Measurements from ENCODE around the gene PCSK4. TPM values are rescaled to one million over a fixed set of nuclear protein-coding genes. Genes with fewer than 3 reads are reported as not detected.
A peak's percentile ranks its signal among the peaks of the same experiment; 100 is the strongest.

The PCSK4 gene
- total and polyA plus RNA-seq, 2 donors from 2014 or later: 5.3 to 5.5 TPM

GRCh38 chr19:1505991-1506881 lies 16.1 kb upstream of the PCSK4 start:
- Histone ChIP-seq H3K9ac (ENCODE audit: low read length in 3 of 3) (no peak overlapping the region), H3K27me3 (ENCODE audit: control insufficient read depth, insufficient read depth, low read length) (peaks cover 19% of the 10 kb centered on the region), H3K36me3 (ENCODE audit: control insufficient read depth in 2 of 3, insufficient read depth in 3 of 3, low read length in 3 of 3) (no peaks in the 10 kb centered on the region), H3K27ac (ENCODE audit: low read depth in 2 of 2, low read length in 2 of 2) (no peak overlapping the region), H3K9me3 (ENCODE audit: control insufficient read depth in 2 of 3, insufficient read depth in 1 of 3, low read length in 3 of 3) (no peaks in the 10 kb centered on the region), H3K4me1 (ENCODE audit: control insufficient read depth in 2 of 3, insufficient read depth in 2 of 3, low read depth in 1 of 3, low read length in 3 of 3) (peaks cover 0 to 6% (median 0%) of the 10 kb centered on the region in 3 donors), H3K4me3 (ENCODE audit: low read length in 3 of 3) (no peak overlapping the region)
- TF ChIP-seq CTCF (IDR thresholded peaks at IDR 0.05; ENCODE audit: borderline replicate concordance, extremely low read depth, insufficient read depth): no peak
- DNase-seq (peak in 2 of 5 donors; percentile 74 to 81), FAIRE-seq (no peak)
- intact Hi-C loops (cut with DNase I): no loop called here

- no peaks in the 10 kb centered on the region for H3K36me3 ChIP-seq (ENCODE audit: control insufficient read depth in 2 of 3, insufficient read depth in 3 of 3, low read length in 3 of 3)
- intact Hi-C loops (cut with DNase I): no loop called here
- peaks cover 0 to 6% (median 0%) of the 10 kb centered on the region in 3 donors for H3K4me1 ChIP-seq (ENCODE audit: control insufficient read depth in 2 of 3, insufficient read depth in 2 of 3, low read depth in 1 of 3, low read length in 3 of 3)
- TF ChIP-seq CTCF (IDR thresholded peaks at IDR 0.05; ENCODE audit: borderline replicate concordance, extremely low read depth, insufficient read depth): no peak
- H3K9me3 ChIP-seq (ENCODE audit: control insufficient read depth in 2 of 3, insufficient read depth in 1 of 3, low read length in 3 of 3): no peaks in the 10 kb centered on the region
- H3K9ac ChIP-seq (ENCODE audit: low read length in 3 of 3): no peak overlapping the region
- H3K27ac ChIP-seq (ENCODE audit: low read depth in 2 of 2, low read length in 2 of 2): no peak overlapping the region
- H3K27me3 ChIP-seq (ENCODE audit: control insufficient read depth, insufficient read depth, low read length): peaks cover 17% of the 10 kb centered on the region
- no peak overlapping the region for H3K4me3 ChIP-seq (ENCODE audit: low read length in 3 of 3)
- no peak for DNase-seq
- no peak for FAIRE-seq
Observed at GRCh38 chr19:1505012-1505411, 14.9 kb upstream of the PCSK4 start.

GRCh38 chr19:1503925-1504773 lies 14.0 kb upstream of the PCSK4 start:
- peaks cover 0 to 6% (median 0%) of the 10 kb centered on the region in 3 donors for H3K4me1 ChIP-seq (ENCODE audit: control insufficient read depth in 2 of 3, insufficient read depth in 2 of 3, low read depth in 1 of 3, low read length in 3 of 3)
- intact Hi-C loops (cut with DNase I): no loop called here
- H3K27me3 ChIP-seq (ENCODE audit: control insufficient read depth, insufficient read depth, low read length): peaks cover 17% of the 10 kb centered on the region
- no peak for FAIRE-seq
- no peak overlapping the region for H3K9ac ChIP-seq (ENCODE audit: low read length in 3 of 3)
- H3K9me3 ChIP-seq (ENCODE audit: control insufficient read depth in 2 of 3, insufficient read depth in 1 of 3, low read length in 3 of 3): no peaks in the 10 kb centered on the region
- H3K4me3 ChIP-seq (ENCODE audit: low read length in 3 of 3): no peak overlapping the region
- no peak overlapping the region for H3K27ac ChIP-seq (ENCODE audit: low read depth in 2 of 2, low read length in 2 of 2)
- H3K36me3 ChIP-seq (ENCODE audit: control insufficient read depth in 2 of 3, insufficient read depth in 3 of 3, low read length in 3 of 3): no peaks in the 10 kb centered on the region
- no peak for TF ChIP-seq CTCF (IDR thresholded peaks at IDR 0.05; ENCODE audit: borderline replicate concordance, extremely low read depth, insufficient read depth)
- peak in 2 of 5 donors; percentile 58 to 75 for DNase-seq
